ENCODE results near the gene ZCWPW2.

- TF ChIP-seq ATF4 (CRISPR knock-in tag; IDR thresholded peaks at IDR 0.05) (no peak), CTCF (IDR thresholded peaks at IDR 0.05 in 2 of 3, conservative IDR thresholded peaks at IDR 0.05 in 1 of 3; ENCODE audit: insufficient read depth in 2 of 3, low read depth in 1 of 3, low read length in 3 of 3) (no peak), HDAC2 (IDR thresholded peaks at IDR 0.05) (no peak), ZNF785 (CRISPR knock-in tag; IDR thresholded peaks at IDR 0.05) (no peak), ZNF408 (CRISPR knock-in tag; IDR thresholded peaks at IDR 0.05; ENCODE audit: low read depth) (no peak), SRSF3 (IDR thresholded peaks at IDR 0.05; ENCODE audit: insufficient read depth, low read length) (no peak)
Measured at GRCh38 chr3:28462866-28463265, 114.3 kb downstream of the ZCWPW2 start.
